Endothelial cell (in vitro differentiated cells): ENCODE measurements around the gene ENO4. TPM values are rescaled to one million over a fixed set of nuclear protein-coding genes. Genes with fewer than 3 reads are reported as not detected.
A peak's percentile ranks its signal among the peaks of the same experiment; 100 is the strongest.

Experiments
- DNase-seq: peaks from one replicate; pipeline ENCODE4 v3.0.0; 2021; ENCODE audit warnings: low spot score
- H3K27ac Mint-ChIP-seq: one replicate; pipeline ENCODE4 v1.8.0; 2021; ENCODE audit warnings: mixed read lengths, inconsistent platforms; ENCODE audit not compliant: unreplicated experiment
- H3K27me3 Mint-ChIP-seq: one replicate; pipeline ENCODE4 v1.8.0; 2021; ENCODE audit warnings: mild to moderate bottlenecking, moderate library complexity, mixed read lengths, inconsistent platforms; ENCODE audit not compliant: unreplicated experiment
- H3K36me3 Mint-ChIP-seq: one replicate; pipeline ENCODE4 v1.8.0; 2021; ENCODE audit warnings: mild to moderate bottlenecking, low read depth, mixed read lengths, inconsistent platforms; ENCODE audit not compliant: unreplicated experiment
- H3K4me1 Mint-ChIP-seq: one replicate; pipeline ENCODE4 v1.8.0; 2021; ENCODE audit warnings: mild to moderate bottlenecking, mixed read lengths, inconsistent platforms; ENCODE audit not compliant: unreplicated experiment
- H3K4me3 Mint-ChIP-seq: one replicate; pipeline ENCODE4 v1.8.0; 2021; ENCODE audit warnings: mild to moderate bottlenecking, mixed read lengths, inconsistent platforms; ENCODE audit not compliant: unreplicated experiment
- H3K9me3 Mint-ChIP-seq: one replicate; pipeline ENCODE4 v1.8.0; 2021; ENCODE audit warnings: mixed read lengths, inconsistent platforms; ENCODE audit not compliant: unreplicated experiment
- total RNA-seq: library from RNA; stranded (reverse); fragmentation: NEBNext Ultra II Directional; extraction: Animal tissue kit (Norgen Biotek cat#: 25700); gene quantifications from one replicate; pipeline ENCODE4 v1.2.1, GENCODE V29; 2021; ENCODE audit not compliant: unreplicated experiment
- TF ChIP-seq, protein P1 (sequence below): fragments of 200-600 bp; sonication (generic); IDR thresholded peaks from one replicate; pipeline ENCODE4 v1.5.0; 2021; ENCODE audit warnings: antibody characterized with exemption; ENCODE audit not compliant: unreplicated experiment

ENO4 gene
- total RNA-seq, 1 donor from 2014 or later: 1.1 TPM

DNA sequence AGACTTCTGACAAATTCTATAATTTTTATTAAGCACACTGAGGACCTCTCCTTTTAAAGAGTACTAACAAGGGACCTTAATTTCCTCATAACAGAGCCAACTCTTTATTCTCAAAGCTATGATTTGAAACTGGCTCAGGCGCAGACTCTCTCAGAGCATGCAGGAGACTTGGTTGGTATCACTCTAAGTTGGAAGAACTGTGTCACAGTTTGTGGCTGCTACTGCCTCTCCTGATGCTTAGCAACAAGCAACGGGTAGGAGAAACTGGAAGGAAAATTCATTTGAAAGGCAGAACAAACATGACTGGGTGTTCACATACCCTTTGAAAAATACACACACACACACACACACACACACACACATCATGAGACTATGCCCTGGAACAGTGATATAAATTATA is 33.3 kb downstream of the ENO4 start:
- Mint-ChIP-seq H3K9me3 (no peaks in the 10 kb centered on the region), H3K4me1 (peaks cover 2% of the 10 kb centered on the region), H3K4me3 (no peak overlapping the region), H3K27ac (no peak overlapping the region), H3K36me3 (peaks cover 9% of the 10 kb centered on the region), H3K27me3 (peaks cover 5% of the 10 kb centered on the region)
- TF ChIP-seq, protein P1, sequence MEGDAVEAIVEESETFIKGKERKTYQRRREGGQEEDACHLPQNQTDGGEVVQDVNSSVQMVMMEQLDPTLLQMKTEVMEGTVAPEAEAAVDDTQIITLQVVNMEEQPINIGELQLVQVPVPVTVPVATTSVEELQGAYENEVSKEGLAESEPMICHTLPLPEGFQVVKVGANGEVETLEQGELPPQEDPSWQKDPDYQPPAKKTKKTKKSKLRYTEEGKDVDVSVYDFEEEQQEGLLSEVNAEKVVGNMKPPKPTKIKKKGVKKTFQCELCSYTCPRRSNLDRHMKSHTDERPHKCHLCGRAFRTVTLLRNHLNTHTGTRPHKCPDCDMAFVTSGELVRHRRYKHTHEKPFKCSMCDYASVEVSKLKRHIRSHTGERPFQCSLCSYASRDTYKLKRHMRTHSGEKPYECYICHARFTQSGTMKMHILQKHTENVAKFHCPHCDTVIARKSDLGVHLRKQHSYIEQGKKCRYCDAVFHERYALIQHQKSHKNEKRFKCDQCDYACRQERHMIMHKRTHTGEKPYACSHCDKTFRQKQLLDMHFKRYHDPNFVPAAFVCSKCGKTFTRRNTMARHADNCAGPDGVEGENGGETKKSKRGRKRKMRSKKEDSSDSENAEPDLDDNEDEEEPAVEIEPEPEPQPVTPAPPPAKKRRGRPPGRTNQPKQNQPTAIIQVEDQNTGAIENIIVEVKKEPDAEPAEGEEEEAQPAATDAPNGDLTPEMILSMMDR: no peak
- no peak for DNase-seq

DNA sequence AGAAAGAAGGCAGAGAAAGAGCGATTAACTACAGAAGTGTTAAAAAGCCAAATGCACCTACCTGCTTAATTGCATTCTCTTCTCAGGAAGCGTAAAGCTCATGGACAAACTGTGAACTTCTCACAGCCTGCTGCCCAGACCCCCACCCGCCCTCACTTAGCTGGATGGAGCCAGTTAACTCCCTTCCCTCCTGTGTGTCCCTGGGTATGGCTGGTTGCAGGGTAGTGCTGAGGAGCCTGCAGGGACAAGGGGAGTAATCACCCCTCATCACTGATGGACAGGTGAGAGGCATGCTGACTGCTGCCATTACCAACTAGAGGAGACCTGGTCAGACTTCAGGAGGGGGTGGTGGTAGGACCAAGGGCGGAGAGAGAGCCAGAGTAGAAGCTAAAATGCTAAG is 37.5 kb downstream of the ENO4 start:
- Mint-ChIP-seq H3K9me3 (no peaks in the 10 kb centered on the region), H3K27me3 (peaks cover 5% of the 10 kb centered on the region), H3K27ac (peak overlapping the region; percentile 0), H3K4me1 (peaks cover 6% of the 10 kb centered on the region), H3K4me3 (no peak overlapping the region), H3K36me3 (peaks cover 10% of the 10 kb centered on the region)
- no peak for DNase-seq
- TF ChIP-seq, protein P1: no peak

DNA sequence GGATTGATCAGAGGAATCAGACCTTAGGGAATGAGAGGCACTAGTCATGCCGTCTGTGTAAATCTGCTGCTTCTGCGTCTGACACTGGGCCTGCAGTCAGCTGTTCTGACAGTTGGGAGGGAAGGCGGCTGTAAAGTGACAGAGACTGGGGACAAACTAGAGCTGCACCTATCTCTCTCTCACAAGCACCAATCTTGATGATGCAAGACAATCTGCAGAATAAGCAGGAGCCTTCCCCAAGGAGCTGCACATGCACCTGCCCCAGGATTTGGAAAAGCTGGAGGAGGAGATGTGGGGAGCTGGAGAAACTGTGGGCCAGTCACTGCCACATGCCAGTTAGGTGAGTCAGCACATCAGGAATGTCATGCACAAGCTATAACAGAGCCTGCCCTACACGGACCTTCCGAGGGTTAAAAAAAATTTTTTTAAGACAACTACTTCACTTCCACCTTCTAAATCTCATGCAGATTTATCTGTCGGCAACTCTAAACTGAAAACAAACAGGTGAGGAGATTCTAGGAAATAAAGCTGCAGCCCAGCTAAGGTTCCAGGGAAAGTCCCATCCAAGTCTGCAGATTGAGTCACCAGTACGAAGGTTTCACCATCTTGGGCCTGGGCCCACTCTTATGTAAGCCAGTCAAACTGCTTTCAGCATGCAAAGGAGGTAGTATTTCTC is 39.2 kb downstream of the ENO4 start:
- Mint-ChIP-seq H3K27me3 (peaks cover 3% of the 10 kb centered on the region), H3K4me3 (no peak overlapping the region), H3K36me3 (peaks cover 10% of the 10 kb centered on the region), H3K4me1 (peaks cover 19% of the 10 kb centered on the region), H3K27ac (no peak overlapping the region), H3K9me3 (no peaks in the 10 kb centered on the region)
- TF ChIP-seq, protein P1: no peak
- no peak for DNase-seq

DNA sequence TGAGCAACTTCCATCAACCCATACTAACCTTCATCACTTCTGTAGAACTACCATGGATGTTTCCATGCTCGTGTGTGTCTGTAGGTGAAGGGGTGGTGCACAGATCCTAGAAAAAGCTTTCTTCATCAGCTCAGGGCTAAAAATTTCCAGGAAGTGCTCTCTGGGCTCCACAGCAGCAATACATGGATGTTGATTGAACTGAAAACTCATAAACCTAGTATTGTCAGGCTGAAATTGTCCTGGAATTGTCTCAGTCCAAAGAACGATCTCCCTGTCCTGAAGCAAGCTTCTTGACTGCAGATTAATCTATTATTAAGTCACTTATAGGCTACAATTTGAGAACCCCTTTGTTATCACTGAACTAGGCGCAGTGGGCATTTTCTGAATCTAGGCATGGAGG is 39.8 kb downstream of the ENO4 start:
- H3K36me3 Mint-ChIP-seq: peaks cover 10% of the 10 kb centered on the region
- peaks cover 25% of the 10 kb centered on the region for H3K4me1 Mint-ChIP-seq
- H3K9me3 Mint-ChIP-seq: no peaks in the 10 kb centered on the region
- H3K27me3 Mint-ChIP-seq: peaks cover 3% of the 10 kb centered on the region
- TF ChIP-seq, protein P1: no peak
- no peak overlapping the region for H3K4me3 Mint-ChIP-seq
- DNase-seq: no peak
- H3K27ac Mint-ChIP-seq: no peak overlapping the region

DNA sequence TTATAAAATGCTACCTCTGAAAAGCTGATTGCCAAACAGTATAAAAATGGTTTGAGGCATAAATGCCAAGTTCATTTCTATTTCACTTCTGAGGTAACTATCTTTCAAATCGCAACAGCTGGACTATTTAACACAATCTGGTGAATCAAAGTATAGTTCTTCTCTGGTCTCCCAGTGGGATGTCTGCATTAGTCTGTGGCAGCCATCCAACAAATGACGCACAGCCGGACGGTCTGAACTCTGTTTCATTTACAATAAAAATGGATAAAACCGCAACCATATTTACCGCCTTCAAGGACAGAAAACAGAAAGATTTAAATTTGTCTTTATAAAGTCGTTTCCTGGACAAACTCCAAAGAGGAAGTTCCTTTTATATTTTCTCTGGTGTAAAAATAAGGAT is 41.9 kb downstream of the ENO4 start:
- H3K4me3 Mint-ChIP-seq: no peak overlapping the region
- H3K36me3 Mint-ChIP-seq: peaks cover 9% of the 10 kb centered on the region
- no peak for DNase-seq
- H3K27ac Mint-ChIP-seq: no peak overlapping the region
- peaks cover 3% of the 10 kb centered on the region for H3K27me3 Mint-ChIP-seq
- TF ChIP-seq, protein P1: no peak
- peaks cover 43% of the 10 kb centered on the region for H3K4me1 Mint-ChIP-seq
- no peaks in the 10 kb centered on the region for H3K9me3 Mint-ChIP-seq
